ENCODE data around the gene GIMAP6. TPM values are rescaled to one million over a fixed set of nuclear protein-coding genes. Genes with fewer than 3 reads are reported as not detected.

The GIMAP6 gene
- total and polyA plus RNA-seq, 2 of the 13 experiments (the other 11 are each of a cell fraction or from before 2014, with no cell fraction given), result not detected

- TF ChIP-seq GABPB1 (CRISPR knock-in tag; IDR thresholded peaks at IDR 0.05) (no peak), E2F2 (CRISPR knock-in tag; IDR thresholded peaks at IDR 0.05; ENCODE audit: borderline replicate concordance) (no peak), KIAA2018 (CRISPR knock-in tag; IDR thresholded peaks at IDR 0.05; ENCODE audit: borderline replicate concordance) (no peak), ZNF260 (CRISPR knock-in tag; IDR thresholded peaks at IDR 0.05; ENCODE audit: borderline replicate concordance, low read depth) (no peak), SOX13 (IDR thresholded peaks at IDR 0.05) (no peak), SOX13 (CRISPR knock-in tag; conservative IDR thresholded peaks at IDR 0.05 in 1 of 2, IDR thresholded peaks at IDR 0.05 in 1 of 2) (no peak), RFX3 (CRISPR knock-in tag; IDR thresholded peaks at IDR 0.05) (no peak), FOSL2 (CRISPR knock-in tag; IDR thresholded peaks at IDR 0.05) (no peak)
- Histone ChIP-seq H3K4me1 (ENCODE audit: insufficient read depth, low read length) (no peaks in the 10 kb centered on the region), H3K79me2 (ENCODE audit: insufficient read depth, low read length) (no peaks in the 10 kb centered on the region), H3K27ac (ENCODE audit: extremely low read length, insufficient read depth, low read length) (no peak overlapping the region), H3K9me3 (ENCODE audit: low read length) (peaks cover 12% of the 10 kb centered on the region), H4K20me1 (ENCODE audit: insufficient read depth, low read length) (no peaks in the 10 kb centered on the region), H3K27me3 (ENCODE audit: control insufficient read depth in 1 of 2, insufficient read depth in 2 of 2, low read length in 2 of 2) (no peaks in the 10 kb centered on the region), H3K36me3 (replicated peaks in 1 of 2; ENCODE audit: control insufficient read depth in 1 of 2, insufficient read depth in 2 of 2, low read length in 2 of 2) (no peaks in the 10 kb centered on the region), H3K4me2 (ENCODE audit: low read depth, low read length) (no peak overlapping the region), H2AFZ (ENCODE audit: low read length) (no peak overlapping the region), H3K9ac (ENCODE audit: insufficient read depth, low read depth, low read length) (no peak overlapping the region), H3K4me3 (replicated peaks in 1 of 3; ENCODE audit: insufficient read depth in 1 of 3, low read depth in 2 of 3, low read length in 3 of 3) (no peak overlapping the region)
- no peak for ATAC-seq
- POLR2A ChIA-PET, result no interaction called here
- no peak for FAIRE-seq
- in situ Hi-C loops (cut with HindIII; ENCODE audit: extremely low pct_ligation_motif_present, low pct_unique_long_range_greater_than_20kb), result no loop called here
- CTCF ChIA-PET (ENCODE audit: low intra/inter-chr PET ratio, low total read pairs), result no interaction called here
- DNase-seq (ENCODE audit: low spot score), result no peak
- intact Hi-C loops (cut with micrococcal nuclease; ENCODE audit: unreplicated experiment), result no loop called here
- BruUV-seq (replicated peaks), result no TSS peak
These were observed 9.7 kb upstream of the GIMAP6 start for GRCh38 chr7:150641854-150642253.
